ENCODE results near the gene PXDC1. TPM values are rescaled to one million over a fixed set of nuclear protein-coding genes. Genes with fewer than 3 reads are reported as not detected.
A peak's percentile ranks its signal among the peaks of the same experiment; 100 is the strongest.
"Not testable (repeated sequence)": the region's sequence is repeated elsewhere in the genome, so short reads cannot be mapped to it uniquely, and the experiment has no call there.

Gene PXDC1
- total RNA-seq, 1 experiment from 2014 or later: 59.0 TPM

DNA sequence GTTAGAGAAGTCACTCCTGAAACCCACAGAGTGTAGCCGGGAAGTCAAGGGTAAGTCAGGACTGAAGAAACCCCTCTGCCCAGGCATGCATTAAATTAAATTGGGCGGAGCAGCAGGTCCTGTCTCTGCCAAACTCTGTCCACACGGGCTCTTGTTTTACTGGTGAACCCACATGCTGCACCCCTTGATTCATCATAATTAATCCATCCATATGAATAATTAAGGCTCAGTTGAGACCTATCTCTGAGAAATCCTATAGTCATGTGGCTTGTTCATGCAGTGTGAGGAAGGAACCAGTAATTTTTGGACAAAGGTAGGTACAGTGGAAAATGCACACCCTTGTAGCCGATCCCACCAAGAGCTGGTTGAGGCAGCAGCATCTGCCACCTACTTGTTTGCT, 43.0 kb downstream of the PXDC1 start:
- in situ Hi-C loops (cut with HindIII; ENCODE audit: low pct_unique_long_range_greater_than_20kb, low sequenced_read_pairs): loop anchor here (25.0 kb wide), 1 partner anchor 421 kb away; no protein-coding TSS in a partner anchor
- DNase-seq (ENCODE audit: low read depth, low spot score): no peak

DNA sequence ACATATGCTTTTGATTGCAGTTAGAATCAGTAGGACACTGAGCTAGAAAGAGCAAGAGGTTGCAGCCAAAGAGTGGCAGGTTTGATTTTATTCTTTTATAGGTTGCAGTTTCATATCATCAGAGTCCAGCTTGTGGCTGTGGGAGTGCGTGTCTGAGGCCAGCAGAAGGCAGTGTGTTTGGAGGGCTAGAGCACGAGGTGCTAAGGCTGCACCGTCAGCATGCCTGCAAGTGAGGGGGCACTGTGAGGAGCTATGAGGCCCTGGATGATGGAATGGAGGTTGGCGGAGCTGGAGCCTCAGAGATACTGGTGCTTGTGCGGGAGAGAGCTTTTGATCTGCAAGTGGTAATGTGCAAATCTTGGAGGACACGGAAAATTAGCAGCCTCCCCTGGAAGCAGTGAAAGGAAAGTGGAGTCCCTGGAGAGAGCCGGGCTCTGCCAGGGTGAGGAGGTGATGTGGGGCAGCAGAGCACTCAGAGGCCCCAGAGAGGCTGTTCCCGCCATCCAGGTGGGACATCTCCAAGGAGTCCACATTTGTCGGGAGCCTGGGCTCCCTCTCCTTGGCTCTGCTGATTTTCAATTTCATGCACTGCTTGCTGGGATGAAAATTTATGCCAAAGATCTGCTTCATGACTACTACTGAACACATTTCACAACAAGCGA, 43.6 kb downstream of the PXDC1 start:
- in situ Hi-C loops (cut with HindIII; ENCODE audit: low pct_unique_long_range_greater_than_20kb, low sequenced_read_pairs): loop anchor here (25.0 kb wide), 1 partner anchor 421 kb away; no protein-coding TSS in a partner anchor
- no peak for DNase-seq (ENCODE audit: low read depth, low spot score)

- in situ Hi-C loops (cut with HindIII; ENCODE audit: low pct_unique_long_range_greater_than_20kb, low sequenced_read_pairs): loop anchor here (25.0 kb wide), 1 partner anchor 420 kb away; no protein-coding TSS in a partner anchor
- peak; percentile 22 for DNase-seq (ENCODE audit: low read depth, low spot score)
Observed at GRCh38 chr6:3707024-3707423, 44.5 kb downstream of the PXDC1 start.

DNA sequence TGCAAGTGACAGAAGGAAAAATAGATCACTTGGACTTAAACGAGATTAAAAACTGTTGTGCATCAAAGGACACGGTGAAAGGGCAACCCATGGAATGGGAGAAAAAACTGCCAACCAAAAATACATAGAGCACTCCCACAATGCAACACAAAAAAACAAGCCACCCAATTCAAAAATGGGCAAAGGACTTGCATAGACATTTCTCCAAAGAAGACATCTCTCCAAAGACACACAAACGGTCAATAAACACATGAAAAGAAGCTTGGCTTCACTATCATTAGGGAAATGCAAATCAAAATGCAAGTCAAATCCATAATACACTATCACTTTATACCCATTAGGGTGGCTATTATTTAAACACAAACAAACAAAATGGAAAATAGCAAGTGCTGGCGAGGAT, 45.0 kb downstream of the PXDC1 start:
- in situ Hi-C loops (cut with HindIII; ENCODE audit: low pct_unique_long_range_greater_than_20kb, low sequenced_read_pairs): loop anchor here (25.0 kb wide), 1 partner anchor 419 kb away; no protein-coding TSS in a partner anchor
- no peak for DNase-seq (ENCODE audit: low read depth, low spot score)

GRCh38 chr6:3701631-3702030, 49.9 kb downstream of the PXDC1 start:
- DNase-seq (ENCODE audit: low read depth, low spot score): no peak
- in situ Hi-C loops (cut with HindIII; ENCODE audit: low pct_unique_long_range_greater_than_20kb, low sequenced_read_pairs): loop anchor here (25.0 kb wide), 1 partner anchor 414 kb away; no protein-coding TSS in a partner anchor

DNA sequence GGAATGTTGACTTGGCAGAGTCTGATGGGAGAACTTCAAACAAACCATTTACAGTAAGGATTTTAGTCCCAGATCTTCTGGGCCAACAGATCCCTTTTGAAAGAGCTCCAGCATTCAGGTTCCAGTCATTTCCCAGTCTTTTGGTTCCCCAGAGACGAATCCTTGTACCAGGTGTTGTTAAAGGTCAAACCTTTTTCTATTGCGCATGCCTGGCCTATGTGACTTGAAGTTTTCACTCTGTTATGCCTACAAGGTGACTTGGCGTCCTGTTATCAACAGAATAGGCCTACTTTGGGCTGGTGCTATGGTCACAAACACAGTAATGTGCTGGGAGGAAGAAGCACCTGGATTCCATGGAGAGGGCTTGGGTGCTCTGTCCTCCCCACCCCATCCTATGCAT, 52.3 kb downstream of the PXDC1 start:
- DNase-seq (ENCODE audit: low read depth, low spot score): no peak
- in situ Hi-C loops (cut with HindIII; ENCODE audit: low pct_unique_long_range_greater_than_20kb, low sequenced_read_pairs): no loop called here

- DNase-seq (ENCODE audit: low read depth, low spot score): no peak
- in situ Hi-C loops (cut with HindIII; ENCODE audit: low pct_unique_long_range_greater_than_20kb, low sequenced_read_pairs): no loop called here
Observed at GRCh38 chr6:3698021-3698420, 53.5 kb downstream of the PXDC1 start.

DNA sequence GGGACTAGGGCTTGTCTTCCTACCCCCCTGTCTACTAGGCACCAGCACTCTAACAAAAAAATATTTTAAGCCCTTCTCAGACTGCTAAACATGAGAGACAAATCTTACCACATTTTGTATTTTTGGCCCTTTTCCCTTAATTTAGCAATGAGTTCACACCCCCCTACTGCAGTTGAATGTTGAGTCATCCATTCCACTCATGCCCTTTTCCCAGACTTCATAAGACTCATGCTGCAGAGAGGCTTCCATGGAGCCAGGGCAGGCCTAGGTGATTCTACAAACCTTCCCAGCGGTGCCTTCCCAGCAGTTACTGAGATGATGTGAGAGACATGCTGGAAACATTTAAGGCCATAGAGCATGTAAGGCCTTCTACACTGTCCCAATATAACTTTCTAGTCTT, 53.9 kb downstream of the PXDC1 start:
- no peak for DNase-seq (ENCODE audit: low read depth, low spot score)
- in situ Hi-C loops (cut with HindIII; ENCODE audit: low pct_unique_long_range_greater_than_20kb, low sequenced_read_pairs): no loop called here

- in situ Hi-C loops (cut with HindIII; ENCODE audit: low pct_unique_long_range_greater_than_20kb, low sequenced_read_pairs): no loop called here
- DNase-seq (ENCODE audit: low read depth, low spot score): no peak
Observed at GRCh38 chr6:3696525-3697088, 54.9 kb downstream of the PXDC1 start.

GRCh38 chr6:3695065-3695817, 56.3 kb downstream of the PXDC1 start:
- no peak for DNase-seq (ENCODE audit: low read depth, low spot score)
- in situ Hi-C loops (cut with HindIII; ENCODE audit: low pct_unique_long_range_greater_than_20kb, low sequenced_read_pairs): no loop called here

GRCh38 chr6:3693831-3694230, 57.7 kb downstream of the PXDC1 start:
- in situ Hi-C loops (cut with HindIII; ENCODE audit: low pct_unique_long_range_greater_than_20kb, low sequenced_read_pairs): no loop called here

GRCh38 chr6:3690506-3690905, 61.0 kb downstream of the PXDC1 start:
- in situ Hi-C loops (cut with HindIII; ENCODE audit: low pct_unique_long_range_greater_than_20kb, low sequenced_read_pairs): no loop called here
- DNase-seq (ENCODE audit: low read depth, low spot score): no peak

More at GRCh38 chr6:3693831-3694230, 57.7 kb downstream of the PXDC1 start:
- DNase-seq (ENCODE audit: low read depth, low spot score): peak; percentile 36

DNA sequence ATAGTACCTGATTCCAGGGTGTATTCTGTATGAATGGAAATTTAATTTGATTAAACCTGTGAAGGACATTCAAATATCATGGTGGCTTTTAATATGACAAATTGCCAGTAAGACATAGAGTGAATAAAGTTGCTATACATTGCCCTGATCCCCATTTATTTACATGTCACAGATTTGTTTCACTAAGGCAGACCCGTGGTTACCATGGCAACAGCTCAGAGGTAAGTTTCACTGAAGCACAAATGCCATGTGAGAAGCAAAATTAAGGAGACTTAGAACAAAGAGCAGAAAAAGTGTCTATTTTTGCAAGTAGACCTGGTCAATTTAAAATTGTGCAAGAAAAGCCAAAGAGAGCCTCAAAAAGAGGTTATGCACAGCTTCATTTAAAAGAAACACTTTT, 63.7 kb downstream of the PXDC1 start:
- DNase-seq (ENCODE audit: low read depth, low spot score): no peak
- in situ Hi-C loops (cut with HindIII; ENCODE audit: low pct_unique_long_range_greater_than_20kb, low sequenced_read_pairs): no loop called here

DNA sequence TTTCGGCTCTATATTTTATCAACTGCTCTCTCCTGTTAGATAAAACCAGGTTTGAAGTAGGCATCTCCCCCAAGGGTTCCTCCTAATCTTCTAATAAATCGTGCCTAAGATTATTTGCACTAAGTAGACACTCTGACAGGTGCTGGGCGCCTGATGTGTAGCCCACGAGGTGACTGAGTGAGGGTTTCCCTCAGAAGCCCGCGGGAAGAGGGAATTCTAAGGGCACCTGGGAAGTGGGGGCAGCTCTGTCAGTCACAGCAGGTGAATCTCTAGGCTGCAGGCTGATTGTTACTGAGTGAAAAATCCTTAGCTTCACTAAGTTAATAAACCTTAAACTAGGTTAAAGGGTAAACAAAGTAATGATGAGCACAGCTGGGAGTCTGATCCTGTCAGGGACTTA, 68.2 kb downstream of the PXDC1 start:
- in situ Hi-C loops (cut with HindIII; ENCODE audit: low pct_unique_long_range_greater_than_20kb, low sequenced_read_pairs): no loop called here
- DNase-seq (ENCODE audit: low read depth, low spot score): no peak

DNA sequence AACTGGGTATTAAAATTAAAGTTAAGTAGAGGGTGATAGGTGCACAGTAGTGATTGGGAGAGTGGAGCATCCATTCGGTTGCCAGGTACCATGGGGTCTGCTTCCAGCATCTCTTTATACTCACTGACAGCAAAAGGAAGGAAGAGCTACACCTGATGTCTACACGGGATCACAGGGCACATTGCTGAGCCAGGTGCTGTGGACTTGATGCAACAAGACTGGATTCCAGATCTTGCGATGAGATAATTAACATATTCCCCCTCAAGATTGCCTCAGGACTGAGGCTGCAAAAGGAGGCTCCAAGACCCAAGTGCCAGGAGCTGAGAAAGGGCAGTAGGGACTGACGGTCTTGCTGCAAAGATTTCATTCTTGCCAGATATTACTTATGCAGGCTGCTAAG, 72.6 kb downstream of the PXDC1 start:
- in situ Hi-C loops (cut with HindIII; ENCODE audit: low pct_unique_long_range_greater_than_20kb, low sequenced_read_pairs): no loop called here
- no peak for DNase-seq (ENCODE audit: low read depth, low spot score)

GRCh38 chr6:3677751-3678150, 73.8 kb downstream of the PXDC1 start:
- DNase-seq (ENCODE audit: low read depth, low spot score); in situ Hi-C loops (cut with HindIII; ENCODE audit: low pct_unique_long_range_greater_than_20kb, low sequenced_read_pairs): not testable (repeated sequence)

GRCh38 chr6:3677351-3677750, 74.2 kb downstream of the PXDC1 start:
- DNase-seq (ENCODE audit: low read depth, low spot score); in situ Hi-C loops (cut with HindIII; ENCODE audit: low pct_unique_long_range_greater_than_20kb, low sequenced_read_pairs): not testable (repeated sequence)
